Neural progenitor cell (in vitro differentiated cells): ENCODE measurements around the gene TANC2. TPM values are rescaled to one million over a fixed set of nuclear protein-coding genes. Genes with fewer than 3 reads are reported as not detected.

Experiments used
- DNase-seq: peaks from one replicate; pipeline ENCODE4 v3.0.0-alpha.2; 2016; ENCODE audit warnings: low spot score
- H2AFZ ChIP-seq: fragments of 200-600 bp; sonication (generic); replicated peaks from 2 replicates; pipeline ENCODE4 v1.6.1; 2016; ENCODE audit warnings: antibody characterized with exemption
- H3F3A ChIP-seq: fragments of 200-600 bp; sonication (generic); 2 replicates; pipeline ENCODE4 v1.6.1; 2016; ENCODE audit warnings: antibody characterized with exemption, low read depth
- H3K27ac ChIP-seq: fragments of 200-600 bp; sonication (generic); 2 replicates; pipeline ENCODE4 v1.5.1; 2016; ENCODE audit warnings: mild to moderate bottlenecking
- H3K27me3 ChIP-seq: fragments of 200-600 bp; sonication (generic); 2 replicates; pipeline ENCODE4 v1.6.1; 2016; ENCODE audit warnings: mild to moderate bottlenecking, moderate library complexity
- H3K36me3 ChIP-seq: fragments of 200-600 bp; sonication (generic); 2 replicates; pipeline ENCODE4 v1.5.1; 2016
- H3K4me1 ChIP-seq: fragments of 200-600 bp; sonication (generic); 2 replicates; pipeline ENCODE4 v1.6.1; 2016; ENCODE audit warnings: mixed run types
- H3K4me2 ChIP-seq: fragments of 200-600 bp; sonication (generic); 2 replicates; pipeline ENCODE4 v1.6.1; 2016
- H3K4me3 ChIP-seq: fragments of 200-600 bp; sonication (generic); 2 replicates; pipeline ENCODE4 v1.5.1; 2016
- H3K79me2 ChIP-seq: fragments of 200-600 bp; sonication (generic); 2 replicates; pipeline ENCODE4 v1.6.1; 2016; ENCODE audit warnings: low read depth
- H3K9ac ChIP-seq: fragments of 200-600 bp; sonication (generic); 2 replicates; pipeline ENCODE4 v1.6.1; 2016
- H3K9me3 ChIP-seq: fragments of 200-600 bp; sonication (generic); 2 replicates; pipeline ENCODE4 v1.5.1; 2016; ENCODE audit warnings: low read depth
- H4K20me1 ChIP-seq: fragments of 200-600 bp; sonication (generic); 2 replicates; pipeline ENCODE4 v1.6.1; 2016; ENCODE audit warnings: low read depth
- H3K27ac Mint-ChIP-seq: 3 replicates; pipeline ENCODE4 v1.8.0; 2021; ENCODE audit warnings: mixed read lengths
- H3K27me3 Mint-ChIP-seq: 2 replicates; pipeline ENCODE4 v1.8.0; 2022; ENCODE audit warnings: low read depth, mild to moderate bottlenecking, inconsistent platforms, moderate library complexity, mixed read lengths; ENCODE audit not compliant: insufficient read depth
- H3K36me3 Mint-ChIP-seq: 3 replicates; pipeline ENCODE4 v1.8.0; 2021; ENCODE audit warnings: mixed read lengths
- H3K4me1 Mint-ChIP-seq: 3 replicates; pipeline ENCODE4 v1.8.0; 2021; ENCODE audit warnings: mixed read lengths
- H3K4me3 Mint-ChIP-seq: 3 replicates; pipeline ENCODE4 v1.8.0; 2021; ENCODE audit warnings: mild to moderate bottlenecking, moderate library complexity, mixed read lengths
- H3K9me3 Mint-ChIP-seq: 3 replicates; pipeline ENCODE4 v1.8.0; 2020; ENCODE audit warnings: mixed read lengths
- CTCF ChIP-seq: fragments of 200-600 bp; sonication (generic); IDR thresholded peaks from 2 replicates; pipeline ENCODE4 v1.5.1; 2017; ENCODE audit warnings: antibody characterized with exemption, mild to moderate bottlenecking
- EZH2 ChIP-seq: fragments of 200-600 bp; sonication (generic); IDR thresholded peaks from 2 replicates; pipeline ENCODE4 v1.6.1; 2017; ENCODE audit warnings: antibody characterized with exemption, mild to moderate bottlenecking, moderate library complexity
- EZH2phosphoT487 ChIP-seq: fragments of 200-600 bp; sonication (generic); IDR thresholded peaks from 2 replicates; pipeline ENCODE4 v1.6.1; 2017; ENCODE audit warnings: antibody characterized with exemption
- total RNA-seq: library from RNA; depleted of rRNA; stranded (reverse); fragments of >200 nt; gene quantifications from 2 replicates; pipeline ENCODE4 v1.2.3, GENCODE V29; 2015; ENCODE audit warnings: low replicate concordance

The TANC2 gene
- total RNA-seq, 1 donor from 2014 or later = 8.3 TPM

GRCh38 chr17:62955841-62956352, 10.1 kb upstream of the TANC2 start:
- no peaks in the 10 kb centered on the region for H3K36me3 Mint-ChIP-seq
- H3K27ac ChIP-seq = no peak overlapping the region
- H3K9me3 ChIP-seq = no peaks in the 10 kb centered on the region
- no peaks in the 10 kb centered on the region for H4K20me1 ChIP-seq
- no peaks in the 10 kb centered on the region for H3K27me3 ChIP-seq
- H3K4me1 Mint-ChIP-seq = no peaks in the 10 kb centered on the region
- H3K36me3 ChIP-seq = no peaks in the 10 kb centered on the region
- no peaks in the 10 kb centered on the region for H3K79me2 ChIP-seq
- no peaks in the 10 kb centered on the region for H3F3A ChIP-seq
- H3K9ac ChIP-seq = no peak overlapping the region
- H3K27ac Mint-ChIP-seq = no peak overlapping the region
- no peaks in the 10 kb centered on the region for H3K4me1 ChIP-seq
- H3K4me3 ChIP-seq = no peak overlapping the region
- peaks cover 1% of the 10 kb centered on the region for H3K27me3 Mint-ChIP-seq
- H3K9me3 Mint-ChIP-seq = no peaks in the 10 kb centered on the region
- no peak overlapping the region for H2AFZ ChIP-seq
- DNase-seq = no peak
- no peak overlapping the region for H3K4me3 Mint-ChIP-seq
- TF ChIP-seq EZH2phosphoT487 (no peak), CTCF (no peak), EZH2 (no peak)
- H3K4me2 ChIP-seq = no peak overlapping the region

- Histone ChIP-seq H3K79me2 (no peaks in the 10 kb centered on the region), H3K9ac (no peak overlapping the region), H3K27me3 (peaks cover 28% of the 10 kb centered on the region), H2AFZ (no peak overlapping the region), H3K27ac (no peak overlapping the region), H3K4me2 (no peak overlapping the region), H3K4me1 (peaks cover 15% of the 10 kb centered on the region), H3F3A (peaks cover 22% of the 10 kb centered on the region), H3K4me3 (no peak overlapping the region), H3K9me3 (no peaks in the 10 kb centered on the region), H4K20me1 (peaks cover 9% of the 10 kb centered on the region), H3K36me3 (no peaks in the 10 kb centered on the region)
- H3K4me1 Mint-ChIP-seq = peaks cover 19% of the 10 kb centered on the region
- no peaks in the 10 kb centered on the region for H3K9me3 Mint-ChIP-seq
- no peaks in the 10 kb centered on the region for H3K36me3 Mint-ChIP-seq
- peaks cover 10% of the 10 kb centered on the region for H3K27me3 Mint-ChIP-seq
- H3K4me3 Mint-ChIP-seq = no peak overlapping the region
- TF ChIP-seq CTCF = no peak
- TF ChIP-seq EZH2phosphoT487 = no peak
- no peak for TF ChIP-seq EZH2
- no peak overlapping the region for H3K27ac Mint-ChIP-seq
- DNase-seq = no peak
These were observed 2.7 kb upstream of the TANC2 start for GRCh38 chr17:62963296-62963695.

- no peak overlapping the region for H3K4me3 ChIP-seq
- H3K4me3 Mint-ChIP-seq = peak overlapping the region; percentile 16
- H3K27ac Mint-ChIP-seq = no peak overlapping the region
- H3K27me3 ChIP-seq = peaks cover 28% of the 10 kb centered on the region
- peaks cover 9% of the 10 kb centered on the region for H4K20me1 ChIP-seq
- peaks cover 22% of the 10 kb centered on the region for H3F3A ChIP-seq
- H3K4me1 Mint-ChIP-seq = peaks cover 25% of the 10 kb centered on the region
- H3K9ac ChIP-seq = no peak overlapping the region
- TF ChIP-seq EZH2phosphoT487 (no peak), EZH2 (no peak), CTCF (no peak)
- no peaks in the 10 kb centered on the region for H3K36me3 Mint-ChIP-seq
- no peak overlapping the region for H3K27ac ChIP-seq
- peaks cover 10% of the 10 kb centered on the region for H3K27me3 Mint-ChIP-seq
- no peaks in the 10 kb centered on the region for H3K79me2 ChIP-seq
- no peak for DNase-seq
- no peaks in the 10 kb centered on the region for H3K36me3 ChIP-seq
- H2AFZ ChIP-seq = no peak overlapping the region
- no peaks in the 10 kb centered on the region for H3K9me3 Mint-ChIP-seq
- no peak overlapping the region for H3K4me2 ChIP-seq
- H3K9me3 ChIP-seq = no peaks in the 10 kb centered on the region
- peaks cover 15% of the 10 kb centered on the region for H3K4me1 ChIP-seq
These were observed 1.5 kb upstream of the TANC2 start for GRCh38 chr17:62964506-62964905.
